Gastrocnemius medialis (tissue), 4 donors: ENCODE data around the gene TSPYL1. TPM values are rescaled to one million over a fixed set of nuclear protein-coding genes. Genes with fewer than 3 reads are reported as not detected.

Experiments used
- ATAC-seq, 2 donors: fragments of 150-250 bp; one replicate each; pipeline ENCODE4 v1.9.1; 2016
- DNase-seq, 2 donors: peaks; one replicate each; pipeline ENCODE4 v3.0.0-alpha.2; 2019
- H3K27ac ChIP-seq, 4 donors: fragments of 200-600 bp; sonication (generic); 1 replicate in 1 of 4; 2 replicates in 3 of 4; pipeline ENCODE4 v1.5.1; 2016 to 2018; ENCODE audit warnings: mild to moderate bottlenecking in 2 of 4, moderate library complexity in 1 of 4
- H3K27me3 ChIP-seq, 3 donors: fragments of 200-600 bp; sonication (generic) in 2 of 3; 1 replicate in 1 of 3; 2 replicates in 2 of 3; pipeline versions ENCODE4 v1.5.1 to v1.6.0; 2016 to 2019; ENCODE audit warnings: mild to moderate bottlenecking in 1 of 3, moderate library complexity in 1 of 3
- H3K36me3 ChIP-seq, 2 donors: fragments of 200-600 bp; sonication (generic) in 1 of 2; one replicate each; pipeline ENCODE4 v1.5.1; 2017 to 2018
- H3K4me1 ChIP-seq, 2 donors: fragments of 200-600 bp; sonication (generic) in 1 of 2; one replicate each; pipeline ENCODE4 v1.5.1; 2016 to 2017; ENCODE audit warnings: mild to moderate bottlenecking in 2 of 2
- H3K4me3 ChIP-seq, 4 donors: fragments of 200-600 bp; sonication (generic) in 3 of 4; 1 replicate in 1 of 4; 2 replicates in 3 of 4; pipeline ENCODE4 v1.5.1; 2016 to 2019; ENCODE audit warnings: mild to moderate bottlenecking in 2 of 4
- H3K9me3 ChIP-seq, 3 donors: fragments of 200-600 bp; sonication (generic) in 2 of 3; 1 replicate in 1 of 3; 2 replicates in 2 of 3; pipeline ENCODE4 v1.5.1; 2016 to 2019
- CTCF ChIP-seq, 5 experiments: fragments of 450-650 bp in 3 of 5; fragments of 200-600 bp in 2 of 5; sonication (generic) in 2 of 5; IDR thresholded peaks in 4 of 5; conservative IDR thresholded peaks in 1 of 5; 1 replicate in 4 of 5; 2 replicates in 1 of 5; pipeline ENCODE4 v1.5.1; 2016 to 2019; ENCODE audit warnings: antibody characterized with exemption in 5 of 5, mild to moderate bottlenecking in 3 of 5, moderate library complexity in 3 of 5
- POLR2A ChIP-seq, 2 donors: fragments of 450-650 bp; IDR thresholded peaks; one replicate each; pipeline ENCODE4 v1.6.1; 2017; ENCODE audit warnings: antibody characterized with exemption in 2 of 2, mild to moderate bottlenecking in 2 of 2, moderate library complexity in 2 of 2
- in situ Hi-C, 4 donors: fragments of 200-750 bp; cut with MboI; loops; one replicate each; pipeline versions ENCODE4 v1.15.0 to v1.8.0; 2017; ENCODE audit warnings: low sequenced_read_pairs in 4 of 4
- intact Hi-C: fragments of 100-400 bp; cut with DNase I; formaldehyde crosslinking; loops from one replicate; pipeline ENCODE4 v1.15.1; 2023; ENCODE audit warnings: low total_unique reads
- total RNA-seq, 4 donors: library from RNA; depleted of rRNA; stranded (reverse); fragments of >200 nt; gene quantifications; one replicate each; pipeline versions ENCODE4 v1.1.0 to v1.2.3, GENCODE V29; 2016

TSPYL1 gene
- total RNA-seq, 4 donors from 2014 or later: 74.2 to 160 (median 81.2) TPM

DNA sequence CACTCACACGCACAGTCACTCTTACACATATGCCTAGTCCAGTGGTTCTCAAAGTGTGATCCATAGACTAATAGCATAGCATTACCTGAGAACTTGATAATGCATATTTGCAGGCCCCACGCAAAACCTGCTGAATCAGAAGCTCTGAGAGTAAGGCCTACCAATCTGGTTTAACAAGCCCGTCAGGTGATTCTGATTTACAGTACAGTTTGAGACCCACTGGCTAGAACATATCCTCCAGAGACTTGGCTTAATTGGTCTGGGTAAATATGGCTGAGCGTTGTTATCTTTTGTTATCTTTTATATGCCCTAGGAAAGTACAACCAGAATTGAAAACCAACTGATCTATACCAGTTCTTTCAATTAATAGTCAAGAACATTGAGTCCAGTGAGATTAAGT is 35.4 kb downstream of the TSPYL1 start:
- ATAC-seq (no peak), DNase-seq (no peak)
- H3K4me3 ChIP-seq: no peak overlapping the region
- intact Hi-C loops (no loop called here), in situ Hi-C loops (no loop called here)
- H3K9me3 ChIP-seq: no peaks in the 10 kb centered on the region
- no peak for TF ChIP-seq POLR2A (IDR thresholded peaks at IDR 0.05)
- TF ChIP-seq CTCF (IDR thresholded peaks at IDR 0.05 in 4 of 5, conservative IDR thresholded peaks at IDR 0.05 in 1 of 5): no peak
- no peaks in the 10 kb centered on the region for H3K4me1 ChIP-seq
- no peak overlapping the region for H3K27ac ChIP-seq
- H3K36me3 ChIP-seq: peaks cover 0 to 15% of the 10 kb centered on the region in 2 donors
- no peaks in the 10 kb centered on the region for H3K27me3 ChIP-seq

- Histone ChIP-seq H3K27me3 (no peaks in the 10 kb centered on the region), H3K4me3 (no peak overlapping the region), H3K4me1 (no peaks in the 10 kb centered on the region), H3K36me3 (peaks cover 0 to 30% of the 10 kb centered on the region in 2 donors), H3K9me3 (no peaks in the 10 kb centered on the region), H3K27ac (no peak overlapping the region)
- no peak for ATAC-seq
- DNase-seq: no peak
- intact Hi-C loops (no loop called here), in situ Hi-C loops (no loop called here)
- TF ChIP-seq POLR2A (IDR thresholded peaks at IDR 0.05): no peak
These were observed 39.9 kb downstream of the TSPYL1 start for GRCh38 chr6:116239856-116240255.

GRCh38 chr6:116239256-116239655 is 40.5 kb downstream of the TSPYL1 start:
- Histone ChIP-seq H3K4me3 (no peak overlapping the region), H3K9me3 (no peaks in the 10 kb centered on the region), H3K27ac (no peak overlapping the region), H3K27me3 (no peaks in the 10 kb centered on the region), H3K4me1 (no peaks in the 10 kb centered on the region), H3K36me3 (peaks cover 0 to 28% of the 10 kb centered on the region in 2 donors)
- intact Hi-C loops: no loop called here
- in situ Hi-C loops: no loop called here
- no peak for DNase-seq
- TF ChIP-seq CTCF (IDR thresholded peaks at IDR 0.05 in 4 of 5, conservative IDR thresholded peaks at IDR 0.05 in 1 of 5) (no peak), POLR2A (IDR thresholded peaks at IDR 0.05) (no peak)
- ATAC-seq: no peak

DNA sequence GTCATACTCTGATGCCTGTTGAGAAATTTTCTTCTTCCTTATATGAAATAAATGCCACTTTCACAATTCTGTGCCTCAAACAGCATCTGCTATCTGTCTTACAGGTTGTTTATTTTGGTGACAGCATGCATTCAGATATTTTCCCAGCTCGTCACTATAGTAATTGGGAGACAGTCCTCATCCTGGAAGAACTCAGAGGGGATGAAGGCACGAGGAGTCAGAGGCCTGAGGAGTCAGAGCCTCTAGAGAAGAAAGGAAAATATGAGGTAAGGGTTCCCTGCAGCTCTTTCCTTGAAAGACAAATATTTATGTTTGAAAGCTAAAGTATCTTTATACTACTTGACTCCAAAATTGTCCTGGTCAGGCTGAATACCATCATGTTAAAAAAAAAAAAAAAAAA is 41.6 kb downstream of the TSPYL1 start:
- no peaks in the 10 kb centered on the region for H3K9me3 ChIP-seq
- ATAC-seq (no peak), DNase-seq (no peak)
- in situ Hi-C loops (no loop called here), intact Hi-C loops (no loop called here)
- no peak overlapping the region for H3K27ac ChIP-seq
- H3K27me3 ChIP-seq: no peaks in the 10 kb centered on the region
- TF ChIP-seq POLR2A (IDR thresholded peaks at IDR 0.05): no peak
- TF ChIP-seq CTCF (IDR thresholded peaks at IDR 0.05 in 4 of 5, conservative IDR thresholded peaks at IDR 0.05 in 1 of 5): no peak
- H3K4me3 ChIP-seq: no peak overlapping the region
- H3K36me3 ChIP-seq: peaks cover 0 to 18% of the 10 kb centered on the region in 2 donors
- peaks cover 0 to 5% of the 10 kb centered on the region in 2 donors for H3K4me1 ChIP-seq

- intact Hi-C loops: no loop called here
- in situ Hi-C loops: no loop called here
These were observed 45.0 kb downstream of the TSPYL1 start for GRCh38 chr6:116234689-116235088.

More at GRCh38 chr6:116234689-116235088, 45.0 kb downstream of the TSPYL1 start:
- H3K36me3 ChIP-seq: peaks cover 0 to 18% of the 10 kb centered on the region in 2 donors
- no peaks in the 10 kb centered on the region for H3K9me3 ChIP-seq
- no peak overlapping the region for H3K27ac ChIP-seq
- H3K4me3 ChIP-seq: no peak overlapping the region
- DNase-seq (no peak), ATAC-seq (no peak)
- no peaks in the 10 kb centered on the region for H3K27me3 ChIP-seq
- peaks cover 0 to 5% of the 10 kb centered on the region in 2 donors for H3K4me1 ChIP-seq
- TF ChIP-seq CTCF (IDR thresholded peaks at IDR 0.05 in 4 of 5, conservative IDR thresholded peaks at IDR 0.05 in 1 of 5) (no peak), POLR2A (IDR thresholded peaks at IDR 0.05) (no peak)
